NCI-H2196 (cell line): ENCODE results near the gene SLC1A1.
"Not testable (repeated sequence)": the region's sequence is repeated elsewhere in the genome, so short reads cannot be mapped to it uniquely, and the experiment has no call there.

ENCODE experiments used
- DNase-seq: peaks from one replicate; lab custom pipeline; 2025; ENCODE audit not compliant: unreplicated experiment; lab: John Stamatoyannopoulos, UW

SLC1A1 gene

DNA sequence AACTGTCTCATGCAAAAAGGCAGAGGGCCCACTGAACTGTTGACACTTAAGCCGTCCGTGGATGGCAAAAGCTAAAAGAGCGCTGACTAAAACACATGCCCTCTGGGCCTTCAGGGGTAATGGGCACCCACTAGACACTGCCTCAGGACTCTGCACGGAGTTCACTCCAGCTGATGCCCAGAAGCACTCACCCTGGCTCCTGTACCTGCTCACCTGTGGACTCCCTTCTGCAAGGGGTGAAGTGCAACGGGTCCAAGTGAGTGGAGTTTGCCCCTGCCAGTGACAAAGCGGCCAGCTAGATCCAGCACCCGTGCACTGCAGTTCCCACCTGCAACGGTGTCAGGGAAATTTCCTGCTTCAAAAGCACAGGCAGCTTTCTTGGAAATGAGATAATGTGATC is 50.2 kb downstream of the SLC1A1 start:
- DNase-seq = no peak

DNA sequence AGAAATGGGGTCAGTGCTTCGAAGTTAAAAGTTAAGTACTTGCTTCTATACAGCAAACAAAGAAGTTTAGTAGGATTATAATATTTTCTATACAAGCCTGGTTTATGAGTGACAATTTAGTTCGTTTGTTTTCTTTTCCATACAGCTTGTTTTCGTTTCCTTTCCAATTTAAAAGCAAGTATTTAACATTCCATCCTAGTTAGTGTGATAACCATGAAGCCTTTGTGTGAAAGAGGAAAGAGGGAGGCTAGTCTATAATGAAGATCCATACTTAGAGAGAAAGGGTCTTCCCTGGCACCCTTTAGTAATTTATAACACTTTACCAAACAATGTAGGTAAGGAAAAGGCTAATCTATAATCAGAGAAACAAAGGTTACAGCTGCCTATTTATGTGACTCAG is 51.0 kb downstream of the SLC1A1 start:
- DNase-seq = no peak

DNA sequence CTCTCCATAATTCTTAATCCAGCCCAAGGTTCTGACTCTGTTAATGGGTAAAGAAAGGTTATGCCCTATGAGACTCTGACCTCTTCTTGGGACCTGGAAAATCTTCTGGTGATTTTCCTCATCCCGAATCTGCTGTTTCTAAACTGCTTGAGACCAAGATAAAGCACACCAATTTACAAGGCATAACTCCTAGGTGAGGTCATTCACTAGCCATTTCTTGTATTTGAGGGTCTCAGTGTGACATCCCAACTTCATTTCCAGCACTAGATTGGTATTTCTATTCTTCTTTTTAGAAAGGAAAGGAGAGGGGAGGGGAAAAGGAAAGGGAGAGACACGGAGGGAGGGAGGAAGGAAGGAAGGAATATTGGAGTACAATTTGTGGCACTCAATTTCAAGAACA is 51.6 kb downstream of the SLC1A1 start:
- DNase-seq = no peak

DNA sequence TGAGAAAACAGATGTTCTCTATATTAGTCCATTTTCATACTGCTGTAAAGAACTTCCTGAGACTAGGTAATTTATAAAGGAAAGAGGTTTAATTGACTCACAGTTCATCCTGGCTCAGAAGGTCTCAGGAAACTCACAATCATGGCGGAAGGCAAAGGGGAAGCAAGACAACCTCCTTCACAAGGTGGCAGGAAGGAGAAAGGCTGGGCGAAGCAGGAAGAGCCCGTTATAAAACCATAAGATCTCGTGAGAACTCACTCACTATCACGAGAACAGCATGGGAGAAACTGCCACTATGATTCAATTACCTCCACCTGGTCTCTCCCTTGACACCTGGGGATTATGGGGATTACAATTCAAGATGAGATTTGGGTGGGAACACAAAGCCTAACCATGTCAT is 54.4 kb downstream of the SLC1A1 start:
- DNase-seq = not testable (repeated sequence)

DNA sequence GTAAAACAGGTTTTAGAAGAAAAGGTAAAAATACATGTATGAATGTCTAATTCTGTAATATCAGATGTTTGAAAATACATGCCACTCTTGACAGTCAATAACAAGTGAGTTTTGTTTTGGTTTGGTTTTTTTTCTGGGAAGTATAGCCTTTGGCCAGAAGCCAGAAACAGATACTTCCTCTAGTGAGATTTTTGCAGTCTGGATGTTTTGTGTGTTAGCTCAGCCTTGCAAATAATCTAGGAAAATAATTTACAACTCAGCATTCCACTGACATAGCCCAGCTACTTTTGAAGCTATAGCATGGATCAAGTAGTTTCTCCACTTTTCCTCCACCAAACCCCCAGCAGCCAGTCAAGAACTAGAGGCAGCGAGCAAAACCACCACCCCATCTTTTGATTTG is 56.7 kb downstream of the SLC1A1 start:
- no peak for DNase-seq

DNA sequence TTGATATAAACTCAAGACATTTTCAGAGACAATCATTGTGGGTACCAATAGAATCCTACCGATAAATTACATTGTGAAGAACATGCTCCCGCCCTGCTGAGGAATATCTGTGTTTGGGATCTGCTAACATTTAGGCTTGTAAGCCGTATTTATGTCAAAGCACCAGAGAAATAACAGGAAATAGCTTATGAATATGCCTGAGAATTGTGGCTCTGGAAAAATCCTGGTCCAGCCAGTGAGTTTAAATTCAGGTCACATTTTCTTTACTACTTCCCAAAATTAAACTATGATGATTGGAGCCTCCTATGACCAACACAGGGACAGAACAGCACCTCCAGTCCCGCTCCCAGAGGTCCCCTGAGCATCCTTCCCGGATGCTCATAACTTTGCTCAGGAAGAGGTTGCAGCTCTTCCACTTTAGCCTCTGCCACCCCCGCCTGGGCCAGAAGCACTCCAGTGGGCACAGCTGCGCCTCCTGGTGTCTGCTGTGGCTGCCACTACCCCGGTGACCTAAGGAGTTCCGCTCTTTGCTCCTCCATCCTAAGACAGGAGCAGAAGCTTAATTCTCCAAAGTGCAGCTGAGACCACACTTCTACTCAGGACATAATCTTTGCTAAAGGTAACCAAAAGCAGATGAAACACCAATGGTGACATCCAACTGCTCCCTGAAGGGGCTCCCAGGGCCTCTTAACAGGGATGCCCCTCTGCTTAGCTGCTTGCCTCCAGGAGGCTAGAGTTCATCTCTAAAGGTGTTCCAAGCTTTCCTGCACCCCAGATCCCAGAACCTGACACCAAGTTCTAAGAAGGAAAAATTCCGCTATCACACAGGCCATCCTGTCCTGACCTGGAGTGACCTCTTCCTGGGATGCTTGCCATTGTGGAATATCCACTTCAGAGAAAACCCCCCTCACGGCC is 58.8 kb downstream of the SLC1A1 start:
- no peak for DNase-seq

DNA sequence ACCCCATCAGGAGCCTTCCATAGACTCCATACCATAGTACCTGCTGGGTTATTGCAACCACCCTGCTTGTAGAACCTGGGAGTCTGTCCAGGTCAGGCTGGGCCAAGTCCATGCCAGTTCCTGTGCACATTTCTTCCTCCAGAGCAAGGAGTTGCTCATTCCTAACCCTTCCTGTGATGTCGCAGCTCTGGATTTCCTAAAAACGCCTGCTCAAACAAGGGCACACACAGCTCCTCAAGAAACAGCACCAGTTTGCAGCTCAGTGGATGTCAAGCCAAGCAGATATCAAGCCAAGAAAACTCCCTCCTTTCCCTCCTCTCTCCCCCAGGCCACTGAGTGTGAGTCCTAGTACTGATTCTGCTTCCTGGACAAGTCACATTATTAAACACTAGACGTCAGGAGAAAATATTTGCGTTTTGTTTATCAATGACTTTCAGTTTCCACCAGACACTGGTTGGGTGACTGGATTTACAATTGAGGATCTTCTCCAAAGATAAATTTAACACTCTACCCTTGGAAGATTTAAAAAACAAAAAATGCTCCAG is 59.6 kb downstream of the SLC1A1 start:
- DNase-seq = no peak

DNA sequence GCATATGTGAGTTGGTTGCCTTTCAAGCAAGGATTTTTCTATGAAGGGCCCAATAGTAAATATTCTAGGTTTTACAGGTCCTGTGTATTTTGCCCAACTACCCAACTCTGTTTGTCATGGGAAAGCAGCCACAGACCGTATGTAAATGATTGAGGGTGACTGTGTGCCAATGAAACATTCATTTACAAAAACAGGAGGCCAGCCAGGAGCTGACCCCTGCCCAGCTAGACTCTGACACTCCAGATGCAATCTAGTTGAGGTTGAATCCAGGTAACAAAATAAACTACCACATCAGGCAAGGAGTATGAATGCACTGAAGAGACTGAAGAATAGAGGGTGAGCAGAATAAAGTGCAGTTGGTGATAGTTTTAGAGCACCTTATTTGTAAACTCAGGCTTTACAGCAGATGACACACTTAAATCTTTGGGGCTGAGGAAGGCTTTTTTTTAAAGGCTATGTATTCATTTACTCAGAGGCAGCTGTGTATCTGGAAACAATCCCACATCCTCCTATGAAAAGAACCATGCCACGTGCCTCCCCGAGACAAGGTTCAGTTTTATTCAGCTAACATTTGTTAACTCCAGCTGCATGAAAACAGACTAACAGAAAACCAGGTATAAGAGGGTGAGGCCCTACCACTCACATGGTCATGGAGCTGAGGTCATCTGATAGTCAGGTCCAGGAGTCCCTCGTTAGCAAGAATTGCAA is 60.7 kb downstream of the SLC1A1 start:
- DNase-seq = no peak

DNA sequence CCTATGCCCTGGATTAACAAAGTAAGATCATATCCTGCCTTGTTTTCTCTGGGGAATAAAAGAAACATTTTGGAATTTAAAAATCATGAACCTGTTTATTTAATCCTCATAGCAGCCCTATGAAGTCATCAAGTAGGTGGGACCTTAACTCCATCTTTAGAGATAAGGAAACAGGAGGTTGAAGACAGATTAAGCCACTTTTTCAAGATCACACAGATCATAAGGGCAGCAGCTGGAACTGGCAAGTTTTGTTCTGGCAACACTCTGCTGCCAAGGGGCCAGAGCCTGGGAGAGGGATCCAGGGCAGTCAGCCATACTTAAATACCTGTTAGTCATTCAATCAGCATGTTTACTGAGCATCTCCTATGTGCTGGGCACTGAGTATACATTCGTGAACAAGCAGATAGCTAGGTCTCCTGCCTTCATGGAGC is 63.7 kb downstream of the SLC1A1 start:
- DNase-seq = no peak

DNA sequence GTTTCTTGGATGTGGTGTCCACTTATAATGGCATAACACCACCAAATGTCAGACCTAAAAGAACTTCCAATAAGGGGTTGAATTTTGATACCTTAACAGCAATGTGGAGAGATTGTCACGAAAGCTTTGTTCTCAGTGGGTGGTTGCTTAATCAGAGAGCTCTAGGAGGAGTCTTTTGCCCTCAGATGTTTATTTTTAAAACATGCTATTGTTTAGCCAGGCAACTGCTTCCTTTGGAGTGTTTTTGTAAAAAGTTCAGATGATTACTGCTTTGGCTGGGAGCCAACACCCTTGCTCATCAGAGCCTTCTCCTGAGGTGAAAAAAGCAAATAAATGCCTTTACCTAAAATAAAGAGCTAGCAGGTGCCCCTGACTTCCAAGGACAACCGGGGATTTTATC is 65.0 kb downstream of the SLC1A1 start:
- DNase-seq = peak; percentile 42

DNA sequence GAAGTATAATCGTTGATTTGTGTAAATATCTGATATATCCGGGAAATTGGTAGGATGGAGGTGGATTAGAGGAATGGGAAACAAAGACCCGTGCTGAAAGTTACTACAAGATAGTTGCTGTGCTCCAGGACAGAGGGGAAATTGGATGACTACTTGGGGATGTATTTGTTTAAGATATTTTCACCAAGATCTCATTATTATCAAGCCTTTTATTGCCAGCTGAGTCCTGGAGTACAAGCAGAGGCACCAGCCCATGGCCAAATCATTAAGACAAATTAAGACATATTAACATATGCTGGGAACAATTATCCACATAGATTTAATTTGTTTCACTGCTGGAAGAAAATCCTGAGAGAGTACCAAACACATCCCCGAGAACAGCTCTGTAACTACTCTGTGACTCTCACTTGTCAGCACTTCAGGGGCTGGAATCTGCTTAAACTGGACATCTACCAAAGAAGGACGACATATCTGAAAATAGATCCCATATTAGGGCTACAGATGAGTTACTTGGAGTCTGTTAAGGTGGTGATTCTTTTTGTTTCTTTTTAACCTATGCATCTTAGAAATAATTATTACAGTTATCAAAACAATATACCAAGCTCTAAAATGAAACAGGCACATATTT is 68.2 kb downstream of the SLC1A1 start:
- no peak for DNase-seq

DNA sequence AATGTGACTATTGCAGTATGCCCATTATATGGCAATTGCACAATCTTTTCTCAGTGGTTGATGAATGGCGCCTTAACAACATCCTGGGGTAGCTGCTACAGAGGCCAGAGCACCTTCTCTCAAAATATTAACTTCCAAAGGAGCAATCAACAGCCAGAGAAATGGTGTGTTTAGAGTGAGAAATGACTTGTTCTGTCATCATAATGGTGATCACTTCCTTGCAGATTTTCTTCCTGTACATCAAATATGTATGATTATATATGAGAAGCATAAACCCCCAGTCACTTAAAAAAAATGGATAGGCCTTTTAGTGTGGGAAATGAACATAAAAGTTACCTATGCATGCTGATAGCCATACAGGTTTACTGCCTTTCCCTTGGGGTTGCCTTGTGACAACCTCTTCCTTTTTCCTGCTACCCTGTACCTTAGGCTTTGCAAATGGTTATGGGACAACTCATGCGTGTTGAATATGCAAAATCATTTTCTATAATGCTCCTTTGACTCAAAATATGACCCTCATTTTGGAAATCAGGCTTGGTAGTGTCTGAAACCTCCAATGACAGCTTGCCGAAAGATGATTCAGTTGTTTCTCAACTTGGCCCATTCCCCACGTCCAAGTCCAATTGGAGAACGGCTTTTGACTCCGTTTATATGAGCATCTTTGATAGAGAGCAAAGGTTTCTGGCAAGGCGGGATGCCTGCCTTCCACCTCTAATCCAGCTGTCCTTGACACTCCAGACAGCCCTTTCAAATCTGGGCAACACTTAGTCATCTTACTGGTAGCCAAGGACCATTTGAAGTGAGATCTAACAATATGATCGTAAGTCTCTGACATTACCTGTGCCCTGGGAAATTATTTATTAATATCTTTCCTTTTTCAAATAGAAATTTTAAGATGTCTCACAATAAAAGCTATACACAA is 69.3 kb downstream of the SLC1A1 start:
- no peak for DNase-seq

DNA sequence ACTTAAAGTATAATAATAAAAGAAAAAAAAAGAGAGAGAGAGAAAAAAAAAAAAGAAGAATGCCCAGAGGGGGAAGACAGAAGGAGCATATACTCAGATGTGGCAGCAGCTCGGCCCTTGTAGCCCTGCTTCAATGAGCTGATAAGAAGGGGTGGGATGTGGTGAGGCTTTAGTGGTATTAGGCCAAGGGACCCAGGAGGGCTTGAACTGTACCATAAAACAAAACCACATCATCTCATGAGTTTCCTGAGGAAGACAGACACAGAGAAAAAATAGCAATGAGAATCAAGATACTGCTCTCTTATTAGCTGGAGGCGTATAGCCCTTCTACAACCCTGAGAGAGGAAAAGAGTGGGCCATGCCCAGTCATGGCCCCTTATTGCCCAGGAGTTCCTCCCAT is 72.8 kb downstream of the SLC1A1 start:
- DNase-seq = no peak

DNA sequence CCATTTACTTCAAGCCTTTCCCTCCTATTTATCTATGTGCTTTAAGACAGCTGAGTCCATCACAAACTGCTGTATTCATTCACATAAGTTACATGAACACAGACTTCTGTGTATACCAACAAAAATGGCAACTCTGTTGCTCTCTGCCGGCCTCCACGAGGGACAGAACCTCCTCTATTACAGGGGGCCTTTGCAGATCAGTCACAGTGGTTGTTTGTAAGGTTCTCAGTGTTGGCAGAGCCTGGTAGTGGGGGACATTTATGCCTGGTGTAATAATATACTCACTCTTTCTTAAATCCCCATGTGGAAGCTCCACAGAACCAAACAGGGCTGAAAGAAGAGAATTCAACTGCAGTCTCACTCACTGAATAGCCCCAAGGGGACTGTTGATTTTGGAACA is 76.5 kb downstream of the SLC1A1 start:
- no peak for DNase-seq

DNA sequence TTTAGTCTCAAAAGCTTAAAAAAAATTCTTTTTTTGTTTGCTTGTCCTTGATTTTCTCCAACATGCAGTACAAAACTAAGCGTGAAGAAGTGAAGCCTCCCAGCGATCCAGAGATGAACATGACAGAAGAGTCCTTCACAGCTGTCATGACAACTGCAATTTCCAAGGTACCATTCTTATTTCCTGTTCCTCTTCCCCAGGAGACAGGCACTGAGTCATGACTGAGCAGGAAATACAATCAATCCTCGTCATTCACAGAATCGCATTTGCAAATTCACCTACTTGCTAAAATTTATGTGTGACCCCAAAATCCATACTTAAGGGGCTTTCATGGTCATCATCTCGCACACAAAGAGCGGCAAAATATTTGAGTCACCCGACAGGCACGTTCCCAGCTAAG is 77.3 kb downstream of the SLC1A1 start:
- DNase-seq = no peak

DNA sequence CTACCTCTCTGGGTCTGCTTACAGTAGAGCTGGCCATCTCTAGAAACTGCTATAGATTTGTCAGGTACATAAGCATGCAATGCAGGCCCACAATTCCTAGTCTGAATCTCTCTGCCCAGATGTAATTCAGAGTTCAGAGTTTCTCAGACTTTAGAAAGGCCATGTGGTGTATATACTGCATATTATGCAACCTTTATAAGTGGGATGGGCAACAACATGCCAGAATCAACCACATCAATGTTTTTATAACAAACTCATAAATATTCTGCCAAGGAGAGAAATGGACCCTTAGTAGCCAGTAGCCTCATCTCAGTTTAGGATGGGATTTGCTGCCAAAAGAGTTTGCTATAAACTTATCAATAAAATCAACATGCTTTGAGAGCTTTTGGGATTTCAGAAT is 78.8 kb downstream of the SLC1A1 start:
- DNase-seq = no peak

DNA sequence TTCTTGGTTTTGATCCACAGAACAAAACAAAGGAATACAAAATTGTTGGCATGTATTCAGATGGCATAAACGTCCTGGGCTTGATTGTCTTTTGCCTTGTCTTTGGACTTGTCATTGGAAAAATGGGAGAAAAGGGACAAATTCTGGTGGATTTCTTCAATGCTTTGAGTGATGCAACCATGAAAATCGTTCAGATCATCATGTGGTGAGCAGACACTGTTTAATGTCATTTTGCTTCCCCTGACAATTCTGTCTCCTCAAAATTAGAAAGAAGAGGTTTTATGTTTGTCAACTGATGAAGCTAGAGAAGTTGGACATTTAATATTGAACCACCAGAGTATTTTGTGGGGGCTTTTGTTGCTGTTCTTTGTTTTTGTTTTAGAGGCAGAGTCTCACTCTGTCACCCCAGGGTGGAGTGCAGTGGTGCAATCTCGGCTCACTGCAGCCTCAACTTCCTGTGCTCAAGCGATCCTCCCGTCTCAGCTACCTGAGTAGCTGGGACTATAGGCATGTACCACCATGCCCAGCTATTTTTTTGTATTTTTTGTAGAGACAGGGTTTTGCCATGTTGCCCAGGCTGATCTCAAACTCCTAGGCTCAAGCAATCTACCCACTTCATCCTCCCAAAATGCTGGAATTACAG is 82.0 kb downstream of the SLC1A1 start:
- no peak for DNase-seq

DNA sequence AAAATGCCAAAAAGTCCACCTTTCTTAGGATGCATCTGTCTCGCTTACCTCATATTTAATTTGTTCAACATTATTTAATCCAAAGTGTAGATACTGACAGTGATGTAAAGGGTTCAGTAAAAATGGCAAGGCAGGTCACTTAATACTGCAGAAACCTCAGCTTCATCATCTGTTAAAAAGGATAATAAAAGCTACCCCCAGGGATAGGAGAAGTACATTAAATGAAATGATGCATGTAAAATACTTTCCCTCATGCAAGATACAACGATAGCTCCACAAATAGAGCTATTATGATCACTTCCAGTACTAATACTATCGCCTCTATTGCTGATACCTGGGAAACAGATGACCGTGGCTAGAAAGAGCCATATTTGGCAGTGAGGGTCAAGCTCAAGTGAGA is 82.9 kb downstream of the SLC1A1 start:
- no peak for DNase-seq

DNA sequence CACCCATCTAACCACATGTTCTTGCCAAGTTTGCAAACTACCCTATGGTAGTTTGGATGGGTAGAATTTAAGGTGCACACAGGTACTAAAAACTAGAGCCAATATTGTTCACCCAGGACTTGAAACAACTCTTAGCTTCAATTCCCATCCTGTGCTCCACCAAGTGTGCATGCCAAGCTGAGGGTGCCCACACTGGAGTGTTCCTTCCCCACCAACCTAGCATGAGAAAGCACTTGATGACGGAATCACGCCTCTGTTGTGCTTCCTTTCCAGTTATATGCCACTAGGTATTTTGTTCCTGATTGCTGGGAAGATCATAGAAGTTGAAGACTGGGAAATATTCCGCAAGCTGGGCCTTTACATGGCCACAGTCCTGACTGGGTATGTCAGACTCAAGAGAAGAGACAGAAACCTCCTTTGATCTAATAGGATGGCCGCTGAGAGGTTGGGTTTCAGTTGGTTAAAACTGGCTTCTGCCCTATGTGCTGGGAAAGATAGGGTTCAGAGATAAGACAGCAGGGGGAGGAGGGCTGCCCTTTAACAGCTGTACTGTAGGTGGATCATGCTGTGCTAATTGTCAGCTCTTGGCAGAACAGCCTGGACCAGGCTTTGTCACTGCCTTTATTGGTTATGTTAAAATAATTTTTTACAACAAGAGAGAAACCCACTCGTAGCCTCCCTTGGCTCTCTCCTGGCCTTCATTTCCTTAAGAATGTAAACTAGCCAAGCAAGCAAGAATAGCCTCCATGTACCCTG is 83.5 kb downstream of the SLC1A1 start:
- DNase-seq = no peak
